CD4-positive, alpha-beta memory T cell (primary cell): ENCODE data around the gene TMEM38A. TPM values are rescaled to one million over a fixed set of nuclear protein-coding genes. Genes with fewer than 3 reads are reported as not detected.
"Not testable (repeated sequence)": the region's sequence is repeated elsewhere in the genome, so short reads cannot be mapped to it uniquely, and the experiment has no call there.

ENCODE experiments used
- CTCF ChIA-PET: fragments of 350-600 bp; sonication (Branson Sonifier 250); formaldehyde crosslinking; loops from one replicate; lab custom pipeline; 2021; ENCODE audit warnings: inconsistent platforms; ENCODE audit not compliant: partially characterized antibody; lab: Charles Lee
- POLR2A ChIA-PET: fragments of 350-600 bp; sonication (Branson Sonifier 250); formaldehyde crosslinking; loops from one replicate; lab custom pipeline; 2021; ENCODE audit not compliant: partially characterized antibody; lab: Charles Lee
- DNase-seq, 5 donors: peaks; one replicate each; pipeline versions ENCODE4 v3.0.0 to v3.0.0-alpha.2; 2020 to 2022; ENCODE audit warnings: mixed read lengths in 1 of 5
- H3K27ac ChIP-seq: one replicate; pipeline ENCODE4 v1.7.0; 2013; ENCODE audit warnings: low read depth, low read length
- H3K27me3 ChIP-seq: 2 replicates; pipeline ENCODE4 v1.7.0; 2013; ENCODE audit warnings: mild to moderate bottlenecking, low read length, moderate library complexity; ENCODE audit not compliant: insufficient read depth
- H3K36me3 ChIP-seq: 2 replicates; pipeline ENCODE4 v1.7.0; 2013; ENCODE audit warnings: mild to moderate bottlenecking, low read length, moderate library complexity; ENCODE audit not compliant: insufficient read depth
- H3K4me1 ChIP-seq: 2 replicates; pipeline ENCODE4 v1.7.0; 2013; ENCODE audit warnings: mild to moderate bottlenecking, low read length, moderate library complexity; ENCODE audit not compliant: insufficient read depth
- H3K4me3 ChIP-seq, 2 donors: one replicate each; pipeline ENCODE4 v1.7.0; 2013; ENCODE audit warnings: low read length in 2 of 2, mild to moderate bottlenecking in 1 of 2
- H3K9me3 ChIP-seq, 2 donors: one replicate each; pipeline ENCODE4 v1.7.0; 2013; ENCODE audit warnings: low read length in 2 of 2, control low read depth in 1 of 2; ENCODE audit not compliant: control insufficient read depth in 1 of 2
- H3K27ac Mint-ChIP-seq, 7 donors: one replicate each; pipeline ENCODE4 v1.8.0; 2020 to 2021; ENCODE audit warnings: mixed read lengths in 7 of 7, mild to moderate bottlenecking in 6 of 7, inconsistent platforms in 3 of 7, moderate library complexity in 3 of 7
- H3K27me3 Mint-ChIP-seq, 2 donors: one replicate each; pipeline ENCODE4 v1.8.0; 2020 to 2021; ENCODE audit warnings: mixed read lengths in 2 of 2
- H3K36me3 Mint-ChIP-seq, 2 donors: one replicate each; pipeline ENCODE4 v1.8.0; 2020 to 2021; ENCODE audit warnings: mixed read lengths in 2 of 2, inconsistent platforms in 1 of 2, mild to moderate bottlenecking in 1 of 2
- H3K4me1 Mint-ChIP-seq, 4 donors: one replicate each; pipeline ENCODE4 v1.8.0; 2020 to 2021; ENCODE audit warnings: mixed read lengths in 4 of 4, mild to moderate bottlenecking in 1 of 4
- H3K4me3 Mint-ChIP-seq, 8 donors: one replicate each; pipeline ENCODE4 v1.8.0; 2020 to 2021; ENCODE audit warnings: mixed read lengths in 8 of 8, mild to moderate bottlenecking in 7 of 8, moderate library complexity in 6 of 8, inconsistent platforms in 3 of 8
- H3K9me3 Mint-ChIP-seq, 8 donors: one replicate each; pipeline ENCODE4 v1.8.0; 2020 to 2021; ENCODE audit warnings: mixed read lengths in 8 of 8, mild to moderate bottlenecking in 5 of 8, inconsistent platforms in 3 of 8, moderate library complexity in 1 of 8
- intact Hi-C: fragments of 100-400 bp; cut with micrococcal nuclease; formaldehyde crosslinking; loops from one replicate; pipeline ENCODE4 v1.15.1; 2023
- polyA plus RNA-seq, 2 donors: library from polyadenylated mRNA; unstranded; fragments of 300-500 nt; fragmentation: Illumina TruSeq; gene quantifications; one replicate each; pipeline ENCODE4 v1.2.3, GENCODE V29; 2021
- total RNA-seq, 2 experiments: library from RNA; stranded (reverse); gene quantifications; one replicate each; pipeline ENCODE4 v1.2.3, GENCODE V29; 2021

The TMEM38A gene
- total and polyA plus RNA-seq, 4 experiments from 2014 or later: 0.22 to 1.2 (median 0.83) TPM

- ChIA-PET POLR2A (interaction anchor here (1.0 kb wide), 1 partner anchor 9 kb away, joined by 3 read pairs; the partner anchor contains the start of gene TMEM38A), CTCF (no interaction called here)
- Histone ChIP-seq H3K4me1 (no peaks in the 10 kb centered on the region), H3K27me3 (no peaks in the 10 kb centered on the region), H3K9me3 (no peaks in the 10 kb centered on the region), H3K27ac (no peak overlapping the region), H3K4me3 (no peak overlapping the region), H3K36me3 (no peaks in the 10 kb centered on the region)
- Mint-ChIP-seq H3K9me3 (no peaks in the 10 kb centered on the region), H3K4me3 (no peak overlapping the region), H3K27ac (no peak overlapping the region), H3K36me3 (no peaks in the 10 kb centered on the region), H3K4me1 (no peaks in the 10 kb centered on the region), H3K27me3 (peaks cover 0 to 2% of the 10 kb centered on the region in 2 donors)
- no peak for DNase-seq
- intact Hi-C loops: no loop called here
Observed at GRCh38 chr19:16670291-16670690, 9.4 kb downstream of the TMEM38A start.

GRCh38 chr19:16671652-16672274 lies 10.8 kb downstream of the TMEM38A start:
- H3K4me1 Mint-ChIP-seq: no peaks in the 10 kb centered on the region
- H3K27ac Mint-ChIP-seq: peak overlapping the region in 1 of 7 donors; percentile 74

GRCh38 chr19:16673231-16673630 lies 12.3 kb downstream of the TMEM38A start:
- CTCF ChIA-PET: no interaction called here
- Histone ChIP-seq H3K27ac (no peak overlapping the region), H3K9me3 (no peaks in the 10 kb centered on the region)

More at GRCh38 chr19:16671652-16672274, 10.8 kb downstream of the TMEM38A start:
- H3K4me3 Mint-ChIP-seq: no peak overlapping the region
- Histone ChIP-seq H3K4me3 (no peak overlapping the region), H3K4me1 (no peaks in the 10 kb centered on the region), H3K27me3 (no peaks in the 10 kb centered on the region), H3K27ac (no peak overlapping the region), H3K36me3 (no peaks in the 10 kb centered on the region), H3K9me3 (no peaks in the 10 kb centered on the region)
- intact Hi-C loops: no loop called here
- DNase-seq: no peak
- no peaks in the 10 kb centered on the region for H3K36me3 Mint-ChIP-seq
- peaks cover 0 to 2% of the 10 kb centered on the region in 2 donors for H3K27me3 Mint-ChIP-seq
- no peaks in the 10 kb centered on the region for H3K9me3 Mint-ChIP-seq
- ChIA-PET POLR2A (no interaction called here), CTCF (no interaction called here)

GRCh38 chr19:16673839-16674238 lies 12.9 kb downstream of the TMEM38A start:
- H3K27ac Mint-ChIP-seq: not testable (repeated sequence)

More at GRCh38 chr19:16673231-16673630, 12.3 kb downstream of the TMEM38A start:
- peaks cover 0 to 2% of the 10 kb centered on the region in 2 donors for H3K27me3 Mint-ChIP-seq
- no peaks in the 10 kb centered on the region for H3K36me3 ChIP-seq
- H3K4me3 ChIP-seq: no peak overlapping the region
- no peak for DNase-seq
- no peaks in the 10 kb centered on the region for H3K4me1 Mint-ChIP-seq
- no peaks in the 10 kb centered on the region for H3K27me3 ChIP-seq
- H3K4me1 ChIP-seq: no peaks in the 10 kb centered on the region
- H3K36me3 Mint-ChIP-seq: no peaks in the 10 kb centered on the region
- H3K9me3 Mint-ChIP-seq: no peaks in the 10 kb centered on the region
- H3K27ac Mint-ChIP-seq: peak overlapping the region in 1 of 7 donors; percentile 35
- POLR2A ChIA-PET: no interaction called here
- H3K4me3 Mint-ChIP-seq: no peak overlapping the region
- intact Hi-C loops: no loop called here

GRCh38 chr19:16676101-16676798 lies 15.3 kb downstream of the TMEM38A start:
- POLR2A ChIA-PET: no interaction called here
- Mint-ChIP-seq H3K4me3 (no peak overlapping the region), H3K36me3 (peaks cover under 1 to 2% of the 10 kb centered on the region in 2 donors), H3K9me3 (peaks cover 0 to 10% (median 4%) of the 10 kb centered on the region in 8 donors), H3K4me1 (no peaks in the 10 kb centered on the region), H3K27ac (no peak overlapping the region), H3K27me3 (peaks cover 0 to 3% of the 10 kb centered on the region in 2 donors)
- intact Hi-C loops: no loop called here
- H3K4me3 ChIP-seq: no peak overlapping the region
- no peaks in the 10 kb centered on the region for H3K27me3 ChIP-seq
- CTCF ChIA-PET: no interaction called here
- no peaks in the 10 kb centered on the region for H3K36me3 ChIP-seq
- no peaks in the 10 kb centered on the region for H3K4me1 ChIP-seq
- no peak overlapping the region for H3K27ac ChIP-seq
- no peaks in the 10 kb centered on the region for H3K9me3 ChIP-seq
- DNase-seq: no peak

More at GRCh38 chr19:16673839-16674238, 12.9 kb downstream of the TMEM38A start:
- CTCF ChIA-PET, H3K27ac ChIP-seq, H3K4me1 ChIP-seq, H3K4me3 ChIP-seq, H3K27me3 ChIP-seq, H3K27me3 Mint-ChIP-seq, H3K36me3 Mint-ChIP-seq, DNase-seq, POLR2A ChIA-PET, H3K9me3 Mint-ChIP-seq, H3K4me1 Mint-ChIP-seq, intact Hi-C loops, H3K36me3 ChIP-seq, H3K4me3 Mint-ChIP-seq, H3K9me3 ChIP-seq: not testable (repeated sequence)

- H3K4me1 Mint-ChIP-seq: no peaks in the 10 kb centered on the region
- Histone ChIP-seq H3K36me3 (no peaks in the 10 kb centered on the region), H3K27ac (no peak overlapping the region), H3K4me1 (no peaks in the 10 kb centered on the region), H3K9me3 (no peaks in the 10 kb centered on the region), H3K4me3 (no peak overlapping the region), H3K27me3 (no peaks in the 10 kb centered on the region)
- peaks cover 2 to 4% of the 10 kb centered on the region in 2 donors for H3K36me3 Mint-ChIP-seq
- no peak for DNase-seq
- H3K4me3 Mint-ChIP-seq: no peak overlapping the region
- H3K9me3 Mint-ChIP-seq: peaks cover 0 to 16% (median 10%) of the 10 kb centered on the region in 8 donors
- no peak overlapping the region for H3K27ac Mint-ChIP-seq
- peaks cover 0 to 2% of the 10 kb centered on the region in 2 donors for H3K27me3 Mint-ChIP-seq
- intact Hi-C loops: no loop called here
- ChIA-PET POLR2A (no interaction called here), CTCF (no interaction called here)
Observed at GRCh38 chr19:16677055-16677454, 16.1 kb downstream of the TMEM38A start.

- Histone ChIP-seq H3K4me1 (no peaks in the 10 kb centered on the region), H3K27me3 (no peaks in the 10 kb centered on the region), H3K36me3 (no peaks in the 10 kb centered on the region), H3K27ac (no peak overlapping the region), H3K4me3 (no peak overlapping the region), H3K9me3 (no peaks in the 10 kb centered on the region)
- Mint-ChIP-seq H3K36me3 (peaks cover 2 to 4% of the 10 kb centered on the region in 2 donors), H3K4me3 (no peak overlapping the region), H3K9me3 (peaks cover 0 to 16% (median 10%) of the 10 kb centered on the region in 8 donors), H3K4me1 (no peaks in the 10 kb centered on the region), H3K27me3 (peaks cover 0 to 2% of the 10 kb centered on the region in 2 donors), H3K27ac (no peak overlapping the region)
- intact Hi-C loops: no loop called here
- ChIA-PET CTCF (interaction anchor here (0.6 kb wide), 1 partner anchor 589 kb away, joined by 3 read pairs; no protein-coding TSS in a partner anchor), POLR2A (interaction anchor here (0.7 kb wide), 1 partner anchor 58 kb away, joined by 4 read pairs; no protein-coding TSS in a partner anchor)
- DNase-seq: no peak
Observed at GRCh38 chr19:16678498-16678897, 17.6 kb downstream of the TMEM38A start.
